ENCODE data around the gene STX1A.

- TF ChIP-seq CTCF (IDR thresholded peaks at IDR 0.05) (no peak), POLR2A (IDR thresholded peaks at IDR 0.05) (no peak)
These were observed 11.0 kb upstream of the STX1A start for GRCh38 chr7:73730485-73730884.

All from uterus (tissue), 2 donors.